ENCODE data around the gene TAF1A.

DNA sequence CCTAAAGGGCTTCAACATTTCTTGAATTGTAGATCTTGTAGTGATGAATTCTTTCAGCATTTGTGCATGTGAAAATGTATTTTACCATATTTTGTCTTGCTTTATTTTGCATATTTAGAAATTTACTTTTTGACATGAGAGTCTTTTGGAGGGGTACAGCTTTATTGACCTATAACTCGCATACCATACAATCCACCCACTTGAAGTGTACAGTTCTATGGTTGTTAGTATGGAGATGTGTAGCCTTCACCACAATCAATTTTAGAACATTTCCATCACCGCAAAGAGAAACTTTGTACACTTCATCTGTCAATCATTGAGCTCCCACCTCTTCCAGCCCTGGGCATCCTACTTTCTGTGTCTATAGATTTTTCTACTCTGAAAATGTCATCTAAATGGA, 21.0 kb upstream of the TAF1A start:
- no peak for TF ChIP-seq TAF1 (IDR thresholded peaks at IDR 0.05; ENCODE audit: borderline replicate concordance, insufficient read depth, low read length)
- TF ChIP-seq, protein P1, sequence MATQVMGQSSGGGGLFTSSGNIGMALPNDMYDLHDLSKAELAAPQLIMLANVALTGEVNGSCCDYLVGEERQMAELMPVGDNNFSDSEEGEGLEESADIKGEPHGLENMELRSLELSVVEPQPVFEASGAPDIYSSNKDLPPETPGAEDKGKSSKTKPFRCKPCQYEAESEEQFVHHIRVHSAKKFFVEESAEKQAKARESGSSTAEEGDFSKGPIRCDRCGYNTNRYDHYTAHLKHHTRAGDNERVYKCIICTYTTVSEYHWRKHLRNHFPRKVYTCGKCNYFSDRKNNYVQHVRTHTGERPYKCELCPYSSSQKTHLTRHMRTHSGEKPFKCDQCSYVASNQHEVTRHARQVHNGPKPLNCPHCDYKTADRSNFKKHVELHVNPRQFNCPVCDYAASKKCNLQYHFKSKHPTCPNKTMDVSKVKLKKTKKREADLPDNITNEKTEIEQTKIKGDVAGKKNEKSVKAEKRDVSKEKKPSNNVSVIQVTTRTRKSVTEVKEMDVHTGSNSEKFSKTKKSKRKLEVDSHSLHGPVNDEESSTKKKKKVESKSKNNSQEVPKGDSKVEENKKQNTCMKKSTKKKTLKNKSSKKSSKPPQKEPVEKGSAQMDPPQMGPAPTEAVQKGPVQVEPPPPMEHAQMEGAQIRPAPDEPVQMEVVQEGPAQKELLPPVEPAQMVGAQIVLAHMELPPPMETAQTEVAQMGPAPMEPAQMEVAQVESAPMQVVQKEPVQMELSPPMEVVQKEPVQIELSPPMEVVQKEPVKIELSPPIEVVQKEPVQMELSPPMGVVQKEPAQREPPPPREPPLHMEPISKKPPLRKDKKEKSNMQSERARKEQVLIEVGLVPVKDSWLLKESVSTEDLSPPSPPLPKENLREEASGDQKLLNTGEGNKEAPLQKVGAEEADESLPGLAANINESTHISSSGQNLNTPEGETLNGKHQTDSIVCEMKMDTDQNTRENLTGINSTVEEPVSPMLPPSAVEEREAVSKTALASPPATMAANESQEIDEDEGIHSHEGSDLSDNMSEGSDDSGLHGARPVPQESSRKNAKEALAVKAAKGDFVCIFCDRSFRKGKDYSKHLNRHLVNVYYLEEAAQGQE (IDR thresholded peaks at IDR 0.05; ENCODE audit: insufficient read depth in 1 of 2, low read depth in 2 of 2, low read length in 2 of 2): no peak
- TF ChIP-seq POLR2AphosphoS5 (IDR thresholded peaks at IDR 0.05; ENCODE audit: low read depth, low read length): no peak
- no peak for TF ChIP-seq SIN3A (IDR thresholded peaks at IDR 0.05; ENCODE audit: borderline replicate concordance, insufficient read depth, low read length)
- no peak for TF ChIP-seq FOXP2 (optimal IDR thresholded peaks at IDR 0.05; ENCODE audit: borderline replicate concordance, extremely low read depth, extremely low read length, insufficient read depth)

Data from PFSK-1 (cell line).